SK-N-SH (cell line): Measurements from ENCODE around the gene PLCB1.

Source experiments
- CTCF ChIP-seq: fragments of 200-600 bp; sonication (generic); IDR thresholded peaks from 2 replicates; pipeline ENCODE4 v1.6.1; 2017; ENCODE audit warnings: antibody characterized with exemption, mild to moderate bottlenecking, moderate library complexity
- NRF1 ChIP-seq: IDR thresholded peaks from 2 replicates; pipeline ENCODE4 v1.6.1; 2012; ENCODE audit warnings: low read depth, mild to moderate bottlenecking, low read length

GRCh38 chr20:8344631-8345030 lies 212.6 kb downstream of the PLCB1 start:
- no peak for TF ChIP-seq NRF1
- no peak for TF ChIP-seq CTCF
